ENCODE data around the gene LRIG1. TPM values are rescaled to one million over a fixed set of nuclear protein-coding genes. Genes with fewer than 3 reads are reported as not detected.

Gene LRIG1
- polyA plus RNA-seq, 3 donors, result 26.1 to 27.6 (median 26.1) TPM

GRCh38 chr3:66472313-66473134 lies 28.3 kb downstream of the LRIG1 start:
- no peak for DNase-seq (ENCODE audit: low read depth in 3 of 3, low spot score in 2 of 3)

GRCh38 chr3:66470956-66471686 lies 29.7 kb downstream of the LRIG1 start:
- DNase-seq (ENCODE audit: low read depth in 3 of 3, low spot score in 2 of 3), result no peak

- no peak for DNase-seq (ENCODE audit: low read depth in 3 of 3, low spot score in 2 of 3)
These were observed 30.5 kb downstream of the LRIG1 start for GRCh38 chr3:66470285-66470684.

GRCh38 chr3:66469220-66469640 lies 31.6 kb downstream of the LRIG1 start:
- no peak for DNase-seq (ENCODE audit: low read depth in 3 of 3, low spot score in 2 of 3)

- no peak for DNase-seq (ENCODE audit: low read depth in 3 of 3, low spot score in 2 of 3)
These were observed 32.7 kb downstream of the LRIG1 start for GRCh38 chr3:66467996-66468735.

GRCh38 chr3:66466606-66467270 lies 34.1 kb downstream of the LRIG1 start:
- no peak for DNase-seq (ENCODE audit: low read depth in 3 of 3, low spot score in 2 of 3)

GRCh38 chr3:66465587-66465986 lies 35.2 kb downstream of the LRIG1 start:
- DNase-seq (ENCODE audit: low read depth in 3 of 3, low spot score in 2 of 3), result no peak

- no peak for DNase-seq (ENCODE audit: low read depth in 3 of 3, low spot score in 2 of 3)
These were observed 35.8 kb downstream of the LRIG1 start for GRCh38 chr3:66465034-66465433.

- DNase-seq (ENCODE audit: low read depth in 3 of 3, low spot score in 2 of 3), result no peak
These were observed 36.3 kb downstream of the LRIG1 start for GRCh38 chr3:66464512-66464894.

- no peak for DNase-seq (ENCODE audit: low read depth in 3 of 3, low spot score in 2 of 3)
These were observed 36.9 kb downstream of the LRIG1 start for GRCh38 chr3:66463730-66464511.

GRCh38 chr3:66463054-66463631 lies 37.7 kb downstream of the LRIG1 start:
- no peak for DNase-seq (ENCODE audit: low read depth in 3 of 3, low spot score in 2 of 3)

- DNase-seq (ENCODE audit: low read depth in 3 of 3, low spot score in 2 of 3), result no peak
These were observed 43.6 kb downstream of the LRIG1 start for GRCh38 chr3:66457252-66457651.

GRCh38 chr3:66456711-66457173 lies 44.1 kb downstream of the LRIG1 start:
- DNase-seq (ENCODE audit: low read depth in 3 of 3, low spot score in 2 of 3), result no peak

GRCh38 chr3:66454464-66454859 lies 46.4 kb downstream of the LRIG1 start:
- DNase-seq (ENCODE audit: low read depth in 3 of 3, low spot score in 2 of 3), result no peak

GRCh38 chr3:66453651-66454463 lies 47.0 kb downstream of the LRIG1 start:
- DNase-seq (ENCODE audit: low read depth in 3 of 3, low spot score in 2 of 3), result no peak

GRCh38 chr3:66452303-66453011 lies 48.4 kb downstream of the LRIG1 start:
- no peak for DNase-seq (ENCODE audit: low read depth in 3 of 3, low spot score in 2 of 3)

GRCh38 chr3:66451766-66452165 lies 49.1 kb downstream of the LRIG1 start:
- no peak for DNase-seq (ENCODE audit: low read depth in 3 of 3, low spot score in 2 of 3)

GRCh38 chr3:66450390-66451022 lies 50.3 kb downstream of the LRIG1 start:
- DNase-seq (ENCODE audit: low read depth in 3 of 3, low spot score in 2 of 3), result no peak
